Smooth muscle cell (in vitro differentiated cells): ENCODE measurements around the gene FBXL2. TPM values are rescaled to one million over a fixed set of nuclear protein-coding genes. Genes with fewer than 3 reads are reported as not detected.

Source experiments
- DNase-seq: peaks from one replicate; lab custom pipeline; 2025; ENCODE audit not compliant: unreplicated experiment; lab: John Stamatoyannopoulos, UW
- H2AFZ ChIP-seq: fragments of 200-600 bp; sonication (generic); 2 replicates; pipeline ENCODE4 v1.6.0; 2016; ENCODE audit warnings: antibody characterized with exemption, low read depth, mild to moderate bottlenecking
- H3F3A ChIP-seq: fragments of 200-600 bp; sonication (generic); 2 replicates; pipeline ENCODE4 v1.6.0; 2017; ENCODE audit warnings: antibody characterized with exemption, low read depth
- H3K27ac ChIP-seq: fragments of 200-600 bp; sonication (generic); 2 replicates; pipeline ENCODE4 v1.5.1; 2016; ENCODE audit warnings: low read depth, mild to moderate bottlenecking
- H3K27me3 ChIP-seq: fragments of 200-600 bp; sonication (generic); 2 replicates; pipeline ENCODE4 v1.6.1; 2016; ENCODE audit warnings: low read depth, mild to moderate bottlenecking
- H3K36me3 ChIP-seq: fragments of 200-600 bp; sonication (generic); 2 replicates; pipeline ENCODE4 v1.5.1; 2016; ENCODE audit warnings: low read depth
- H3K4me1 ChIP-seq: fragments of 200-600 bp; sonication (generic); 2 replicates; pipeline ENCODE4 v1.5.1; 2016; ENCODE audit warnings: low read depth
- H3K4me2 ChIP-seq: fragments of 200-600 bp; sonication (generic); 2 replicates; pipeline ENCODE4 v1.6.0; 2016; ENCODE audit warnings: mild to moderate bottlenecking
- H3K4me3 ChIP-seq: fragments of 200-600 bp; sonication (generic); 2 replicates; pipeline ENCODE4 v1.5.1; 2016; ENCODE audit warnings: mild to moderate bottlenecking
- H3K79me2 ChIP-seq: fragments of 200-600 bp; sonication (generic); 2 replicates; pipeline ENCODE4 v1.6.0; 2016; ENCODE audit warnings: low read depth, mild to moderate bottlenecking
- H3K9ac ChIP-seq: fragments of 200-600 bp; sonication (generic); 2 replicates; pipeline ENCODE4 v1.6.0; 2016; ENCODE audit warnings: low read depth
- H3K9me3 ChIP-seq: fragments of 200-600 bp; sonication (generic); replicated peaks from 2 replicates; pipeline ENCODE4 v1.5.1; 2016; ENCODE audit warnings: low read depth
- H4K20me1 ChIP-seq: fragments of 200-600 bp; sonication (generic); 2 replicates; pipeline ENCODE4 v1.6.0; 2016; ENCODE audit warnings: low read depth
- CTCF ChIP-seq: fragments of 200-600 bp; sonication (generic); IDR thresholded peaks from 2 replicates; pipeline ENCODE4 v1.5.1; 2017; ENCODE audit warnings: borderline replicate concordance, mild to moderate bottlenecking, antibody characterized with exemption; ENCODE audit not compliant: insufficient read depth, poor library complexity, severe bottlenecking
- WGBS: methylation state at CpG from one replicate; pipeline ENCODE4 v1.1.7; 2016; ENCODE audit warnings: low lambda C conversion rate; 5-methylcytosine and 5-hydroxymethylcytosine counted together
- polyA plus RNA-seq: library from polyadenylated mRNA; unstranded; fragments of >200 nt; fragmentation: Nextera tagmentation; extraction: Ambion mirVana; gene quantifications from 2 replicates; pipeline ENCODE4 v1.2.1, GENCODE V29; 2016
- total RNA-seq: library from RNA; depleted of rRNA; stranded (reverse); fragments of >200 nt; gene quantifications from 2 replicates; pipeline ENCODE4 v1.2.3, GENCODE V29; 2014

The FBXL2 gene
- total and polyA plus RNA-seq, 2 experiments from 2014 or later, result 8.9 to 10.7 TPM

- Histone ChIP-seq H3K9ac (no peak overlapping the region), H3K27ac (no peak overlapping the region), H3K4me1 (no peaks in the 10 kb centered on the region), H3K79me2 (no peaks in the 10 kb centered on the region), H3K36me3 (no peaks in the 10 kb centered on the region), H3F3A (no peaks in the 10 kb centered on the region), H2AFZ (no peak overlapping the region), H4K20me1 (peaks cover 9% of the 10 kb centered on the region), H3K4me2 (no peak overlapping the region), H3K4me3 (no peak overlapping the region), H3K9me3 (no peaks in the 10 kb centered on the region), H3K27me3 (no peaks in the 10 kb centered on the region)
- TF ChIP-seq CTCF, result no peak
- 68% methylated on average over 4 of the region's 4 CpGs for WGBS
- no peak for DNase-seq
Observed at GRCh38 chr3:33317963-33318709, 40.9 kb downstream of the FBXL2 start.

GRCh38 chr3:33318710-33319380, 41.6 kb downstream of the FBXL2 start:
- WGBS, result 76% methylated on average over 5 of the region's 5 CpGs
- no peak for DNase-seq
- H3K79me2 ChIP-seq, result no peaks in the 10 kb centered on the region
- H3K4me3 ChIP-seq, result no peak overlapping the region
- H3K36me3 ChIP-seq, result no peaks in the 10 kb centered on the region
- H3F3A ChIP-seq, result no peaks in the 10 kb centered on the region
- H3K4me1 ChIP-seq, result no peaks in the 10 kb centered on the region
- no peak overlapping the region for H3K27ac ChIP-seq
- no peaks in the 10 kb centered on the region for H3K27me3 ChIP-seq
- no peak overlapping the region for H3K4me2 ChIP-seq
- TF ChIP-seq CTCF, result no peak
- H4K20me1 ChIP-seq, result peaks cover 9% of the 10 kb centered on the region
- H3K9ac ChIP-seq, result no peak overlapping the region
- H3K9me3 ChIP-seq, result no peaks in the 10 kb centered on the region
- no peak overlapping the region for H2AFZ ChIP-seq

GRCh38 chr3:33322412-33322811, 45.2 kb downstream of the FBXL2 start:
- Histone ChIP-seq H4K20me1 (peaks cover 23% of the 10 kb centered on the region), H3K4me3 (no peak overlapping the region), H3F3A (no peaks in the 10 kb centered on the region), H3K79me2 (no peaks in the 10 kb centered on the region), H3K27ac (no peak overlapping the region), H2AFZ (no peak overlapping the region), H3K9ac (no peak overlapping the region), H3K36me3 (no peaks in the 10 kb centered on the region), H3K4me2 (no peak overlapping the region), H3K27me3 (no peaks in the 10 kb centered on the region), H3K9me3 (no peaks in the 10 kb centered on the region), H3K4me1 (no peaks in the 10 kb centered on the region)
- WGBS, result 93% methylated on average over 1 of the region's 1 CpG
- TF ChIP-seq CTCF, result no peak
- no peak for DNase-seq
